ENCODE measurements around the gene CUEDC1.

Gene CUEDC1

GRCh38 chr17:57874434-57875289 is 80.5 kb downstream of the CUEDC1 start:
- peak; percentile 98 for DNase-seq

GRCh38 chr17:57874058-57874419 is 81.2 kb downstream of the CUEDC1 start:
- no peak for DNase-seq

GRCh38 chr17:57873261-57874057 is 81.8 kb downstream of the CUEDC1 start:
- no peak for DNase-seq

GRCh38 chr17:57872536-57872935 is 82.7 kb downstream of the CUEDC1 start:
- DNase-seq = no peak

- no peak for DNase-seq
Observed at GRCh38 chr17:57871863-57872262, 83.3 kb downstream of the CUEDC1 start.

- no peak for DNase-seq
Observed at GRCh38 chr17:57871155-57871554, 84.1 kb downstream of the CUEDC1 start.

- DNase-seq = peak; percentile 51
Observed at GRCh38 chr17:57870283-57870635, 85.0 kb downstream of the CUEDC1 start.

- peak; percentile 90 for DNase-seq
Observed at GRCh38 chr17:57869617-57870282, 85.5 kb downstream of the CUEDC1 start.

GRCh38 chr17:57868910-57869616 is 86.1 kb downstream of the CUEDC1 start:
- no peak for DNase-seq

GRCh38 chr17:57868007-57868909 is 87.0 kb downstream of the CUEDC1 start:
- peak; percentile 93 for DNase-seq

- no peak for DNase-seq
Observed at GRCh38 chr17:57867126-57867525, 88.1 kb downstream of the CUEDC1 start.

GRCh38 chr17:57866723-57867122 is 88.5 kb downstream of the CUEDC1 start:
- no peak for DNase-seq

- no peak for DNase-seq
Observed at GRCh38 chr17:57866319-57866718, 88.9 kb downstream of the CUEDC1 start.

- no peak for DNase-seq
Observed at GRCh38 chr17:57864273-57864672, 90.9 kb downstream of the CUEDC1 start.

- DNase-seq = no peak
Observed at GRCh38 chr17:57862694-57863667, 92.2 kb downstream of the CUEDC1 start.

- no peak for DNase-seq
Observed at GRCh38 chr17:57861790-57862693, 93.2 kb downstream of the CUEDC1 start.

- no peak for DNase-seq
Observed at GRCh38 chr17:57861000-57861789, 94.0 kb downstream of the CUEDC1 start.

- DNase-seq = no peak
Observed at GRCh38 chr17:57860414-57860999, 94.7 kb downstream of the CUEDC1 start.
